Measurements from ENCODE around the gene CXCL12.

The CXCL12 gene

GRCh38 chr10:44337081-44337480 is 47.8 kb downstream of the CXCL12 start:
- Histone ChIP-seq H3K9me3 (ENCODE audit: control insufficient read depth, low read depth, low read length) (no peaks in the 10 kb centered on the region), H3K36me3 (ENCODE audit: control insufficient read depth, low read depth, low read length) (no peaks in the 10 kb centered on the region), H3K9ac (ENCODE audit: low read length) (no peak overlapping the region), H3K27ac (ENCODE audit: low read length) (no peak overlapping the region), H3K27me3 (ENCODE audit: control insufficient read depth, insufficient read depth, low read length) (no peaks in the 10 kb centered on the region), H3K4me1 (ENCODE audit: control insufficient read depth, low read depth, low read length) (peaks cover 9% of the 10 kb centered on the region), H3K4me3 (ENCODE audit: low read length) (no peak overlapping the region)

- H3K9me3 ChIP-seq (ENCODE audit: control insufficient read depth, low read depth, low read length): no peaks in the 10 kb centered on the region
- H3K27ac ChIP-seq (ENCODE audit: low read length): no peak overlapping the region
- no peaks in the 10 kb centered on the region for H3K36me3 ChIP-seq (ENCODE audit: control insufficient read depth, low read depth, low read length)
- H3K27me3 ChIP-seq (ENCODE audit: control insufficient read depth, insufficient read depth, low read length): no peaks in the 10 kb centered on the region
- H3K9ac ChIP-seq (ENCODE audit: low read length): no peak overlapping the region
- no peak overlapping the region for H3K4me3 ChIP-seq (ENCODE audit: low read length)
- peaks cover 3% of the 10 kb centered on the region for H3K4me1 ChIP-seq (ENCODE audit: control insufficient read depth, low read depth, low read length)
These were observed 49.4 kb downstream of the CXCL12 start for GRCh38 chr10:44335330-44336021.

GRCh38 chr10:44334621-44335184 is 50.2 kb downstream of the CXCL12 start:
- Histone ChIP-seq H3K9me3 (ENCODE audit: control insufficient read depth, low read depth, low read length) (no peaks in the 10 kb centered on the region), H3K9ac (ENCODE audit: low read length) (no peak overlapping the region), H3K4me3 (ENCODE audit: low read length) (no peak overlapping the region), H3K4me1 (ENCODE audit: control insufficient read depth, low read depth, low read length) (peaks cover 3% of the 10 kb centered on the region), H3K27me3 (ENCODE audit: control insufficient read depth, insufficient read depth, low read length) (no peaks in the 10 kb centered on the region), H3K36me3 (ENCODE audit: control insufficient read depth, low read depth, low read length) (no peaks in the 10 kb centered on the region), H3K27ac (ENCODE audit: low read length) (no peak overlapping the region)

- no peak overlapping the region for H3K27ac ChIP-seq (ENCODE audit: low read length)
- no peaks in the 10 kb centered on the region for H3K36me3 ChIP-seq (ENCODE audit: control insufficient read depth, low read depth, low read length)
- H3K9me3 ChIP-seq (ENCODE audit: control insufficient read depth, low read depth, low read length): no peaks in the 10 kb centered on the region
- H3K4me3 ChIP-seq (ENCODE audit: low read length): no peak overlapping the region
- no peaks in the 10 kb centered on the region for H3K27me3 ChIP-seq (ENCODE audit: control insufficient read depth, insufficient read depth, low read length)
- H3K4me1 ChIP-seq (ENCODE audit: control insufficient read depth, low read depth, low read length): peaks cover 3% of the 10 kb centered on the region
- no peak overlapping the region for H3K9ac ChIP-seq (ENCODE audit: low read length)
These were observed 50.8 kb downstream of the CXCL12 start for GRCh38 chr10:44334091-44334490.

- Histone ChIP-seq H3K27ac (ENCODE audit: low read length) (no peak overlapping the region), H3K9me3 (ENCODE audit: control insufficient read depth, low read depth, low read length) (no peaks in the 10 kb centered on the region), H3K36me3 (ENCODE audit: control insufficient read depth, low read depth, low read length) (no peaks in the 10 kb centered on the region), H3K4me3 (ENCODE audit: low read length) (no peak overlapping the region), H3K9ac (ENCODE audit: low read length) (no peak overlapping the region), H3K27me3 (ENCODE audit: control insufficient read depth, insufficient read depth, low read length) (no peaks in the 10 kb centered on the region), H3K4me1 (ENCODE audit: control insufficient read depth, low read depth, low read length) (peaks cover 3% of the 10 kb centered on the region)
These were observed 51.4 kb downstream of the CXCL12 start for GRCh38 chr10:44333511-44333910.

GRCh38 chr10:44332465-44332864 is 52.4 kb downstream of the CXCL12 start:
- H3K4me3 ChIP-seq (ENCODE audit: low read length): no peak overlapping the region
- no peaks in the 10 kb centered on the region for H3K27me3 ChIP-seq (ENCODE audit: control insufficient read depth, insufficient read depth, low read length)
- no peak overlapping the region for H3K9ac ChIP-seq (ENCODE audit: low read length)
- H3K4me1 ChIP-seq (ENCODE audit: control insufficient read depth, low read depth, low read length): peaks cover 3% of the 10 kb centered on the region
- H3K36me3 ChIP-seq (ENCODE audit: control insufficient read depth, low read depth, low read length): no peaks in the 10 kb centered on the region
- no peaks in the 10 kb centered on the region for H3K9me3 ChIP-seq (ENCODE audit: control insufficient read depth, low read depth, low read length)
- no peak overlapping the region for H3K27ac ChIP-seq (ENCODE audit: low read length)

- Histone ChIP-seq H3K4me3 (ENCODE audit: low read length) (no peak overlapping the region), H3K27me3 (ENCODE audit: control insufficient read depth, insufficient read depth, low read length) (no peaks in the 10 kb centered on the region), H3K27ac (ENCODE audit: low read length) (no peak overlapping the region), H3K36me3 (ENCODE audit: control insufficient read depth, low read depth, low read length) (no peaks in the 10 kb centered on the region), H3K9me3 (ENCODE audit: control insufficient read depth, low read depth, low read length) (no peaks in the 10 kb centered on the region), H3K9ac (ENCODE audit: low read length) (no peak overlapping the region), H3K4me1 (ENCODE audit: control insufficient read depth, low read depth, low read length) (peaks cover 3% of the 10 kb centered on the region)
These were observed 54.5 kb downstream of the CXCL12 start for GRCh38 chr10:44330431-44330830.

GRCh38 chr10:44327461-44327860 is 57.4 kb downstream of the CXCL12 start:
- H3K9me3 ChIP-seq (ENCODE audit: control insufficient read depth, low read depth, low read length): no peaks in the 10 kb centered on the region
- no peak overlapping the region for H3K4me3 ChIP-seq (ENCODE audit: low read length)
- H3K4me1 ChIP-seq (ENCODE audit: control insufficient read depth, low read depth, low read length): no peaks in the 10 kb centered on the region
- no peaks in the 10 kb centered on the region for H3K36me3 ChIP-seq (ENCODE audit: control insufficient read depth, low read depth, low read length)
- no peak overlapping the region for H3K9ac ChIP-seq (ENCODE audit: low read length)
- H3K27ac ChIP-seq (ENCODE audit: low read length): no peak overlapping the region
- no peaks in the 10 kb centered on the region for H3K27me3 ChIP-seq (ENCODE audit: control insufficient read depth, insufficient read depth, low read length)
